ENCODE results near the gene HUNK.
"Not testable (repeated sequence)": the region's sequence is repeated elsewhere in the genome, so short reads cannot be mapped to it uniquely, and the experiment has no call there.

HUNK gene

GRCh38 chr21:31921079-31921478 lies 48.3 kb downstream of the HUNK start:
- no peak for DNase-seq (ENCODE audit: low spot score)

- no peak for DNase-seq (ENCODE audit: low spot score)
Measured at GRCh38 chr21:31922881-31923280, 50.1 kb downstream of the HUNK start.

GRCh38 chr21:31923756-31924155 lies 50.9 kb downstream of the HUNK start:
- no peak for DNase-seq (ENCODE audit: low spot score)

- no peak for DNase-seq (ENCODE audit: low spot score)
Measured at GRCh38 chr21:31924548-31924947, 51.7 kb downstream of the HUNK start.

GRCh38 chr21:31926498-31926897 lies 53.7 kb downstream of the HUNK start:
- no peak for DNase-seq (ENCODE audit: low spot score)

GRCh38 chr21:31927689-31928353 lies 55.0 kb downstream of the HUNK start:
- DNase-seq (ENCODE audit: low spot score) = no peak

GRCh38 chr21:31928656-31929055 lies 55.8 kb downstream of the HUNK start:
- no peak for DNase-seq (ENCODE audit: low spot score)

GRCh38 chr21:31929548-31929947 lies 56.7 kb downstream of the HUNK start:
- no peak for DNase-seq (ENCODE audit: low spot score)

GRCh38 chr21:31930001-31930400 lies 57.2 kb downstream of the HUNK start:
- DNase-seq (ENCODE audit: low spot score) = no peak

GRCh38 chr21:31931644-31932469 lies 59.0 kb downstream of the HUNK start:
- DNase-seq (ENCODE audit: low spot score) = no peak

GRCh38 chr21:31932470-31932764 lies 59.6 kb downstream of the HUNK start:
- DNase-seq (ENCODE audit: low spot score) = no peak

GRCh38 chr21:31937303-31937702 lies 64.5 kb downstream of the HUNK start:
- DNase-seq (ENCODE audit: low spot score) = no peak

- no peak for DNase-seq (ENCODE audit: low spot score)
Measured at GRCh38 chr21:31938330-31939301, 65.8 kb downstream of the HUNK start.

- DNase-seq (ENCODE audit: low spot score) = no peak
Measured at GRCh38 chr21:31941694-31942093, 68.9 kb downstream of the HUNK start.

- no peak for DNase-seq (ENCODE audit: low spot score)
Measured at GRCh38 chr21:31943561-31943960, 70.7 kb downstream of the HUNK start.

- DNase-seq (ENCODE audit: low spot score) = no peak
Measured at GRCh38 chr21:31945141-31945540, 72.3 kb downstream of the HUNK start.

- DNase-seq (ENCODE audit: low spot score) = no peak
Measured at GRCh38 chr21:31945546-31945945, 72.7 kb downstream of the HUNK start.

- no peak for DNase-seq (ENCODE audit: low spot score)
Measured at GRCh38 chr21:31946231-31946630, 73.4 kb downstream of the HUNK start.

GRCh38 chr21:31946876-31947550 lies 74.2 kb downstream of the HUNK start:
- not testable (repeated sequence) for DNase-seq (ENCODE audit: low spot score)

- DNase-seq (ENCODE audit: low spot score) = no peak
Measured at GRCh38 chr21:31948676-31949075, 75.9 kb downstream of the HUNK start.

GRCh38 chr21:31952828-31953227 lies 80.0 kb downstream of the HUNK start:
- DNase-seq (ENCODE audit: low spot score) = no peak

- DNase-seq (ENCODE audit: low spot score) = no peak
Measured at GRCh38 chr21:31957631-31958030, 84.8 kb downstream of the HUNK start.

All from left forelimb (tissue), 1 donor.